Measurements from ENCODE around the gene FHOD3.

GRCh38 chr18:36717422-36718110, 420.1 kb downstream of the FHOD3 start:
- TF ChIP-seq POLR2A (IDR thresholded peaks at IDR 0.05; ENCODE audit: low read length) = no peak
- TF ChIP-seq USF2 (IDR thresholded peaks at IDR 0.05) = no peak
- no peak for TF ChIP-seq CHD4 (IDR thresholded peaks at IDR 0.05; ENCODE audit: borderline replicate concordance)
- TF ChIP-seq CTCF (IDR thresholded peaks at IDR 0.05) = no peak
- TF ChIP-seq HOXA7 (CRISPR knock-in tag; IDR thresholded peaks at IDR 0.05) = no peak
- no peak for TF ChIP-seq CEBPB (IDR thresholded peaks at IDR 0.05)
- no peak for TF ChIP-seq RARB (CRISPR knock-in tag; IDR thresholded peaks at IDR 0.05)
- TF ChIP-seq MAX (IDR thresholded peaks at IDR 0.05) = no peak
- no peak for TF ChIP-seq RCOR1 (IDR thresholded peaks at IDR 0.05; ENCODE audit: low read depth, low read length)
